CMK (cell line): Measurements from ENCODE around the gene CAPN10.
A peak's percentile ranks its signal among the peaks of the same experiment; 100 is the strongest.

ENCODE experiments used
- DNase-seq: peaks from one replicate; pipeline ENCODE4 v3.0.0-alpha.2; 2010; ENCODE audit warnings: low read depth

CAPN10 gene

GRCh38 chr2:240624011-240624949 is 37.7 kb downstream of the CAPN10 start:
- no peak for DNase-seq

- peak; percentile 82 for DNase-seq
Measured at GRCh38 chr2:240624950-240625621, 38.6 kb downstream of the CAPN10 start, which contains the start of gene GPR35. GPR35 (plus strand) TSS chr2:240625480; CDS start chr2:240629953, 4,473 bp downstream.

GRCh38 chr2:240626531-240627300 is 40.2 kb downstream of the CAPN10 start:
- no peak for DNase-seq

GRCh38 chr2:240627736-240628506 is 41.4 kb downstream of the CAPN10 start:
- no peak for DNase-seq

- DNase-seq = no peak
Measured at GRCh38 chr2:240628507-240628807, 41.9 kb downstream of the CAPN10 start.

GRCh38 chr2:240628808-240629618 is 42.5 kb downstream of the CAPN10 start:
- DNase-seq = no peak

- no peak for DNase-seq
Measured at GRCh38 chr2:240629619-240629967, 43.1 kb downstream of the CAPN10 start.

GRCh38 chr2:240629968-240630770 is 43.6 kb downstream of the CAPN10 start:
- no peak for DNase-seq

GRCh38 chr2:240630771-240631547 is 44.4 kb downstream of the CAPN10 start:
- DNase-seq = no peak

GRCh38 chr2:240631548-240632305 is 45.2 kb downstream of the CAPN10 start:
- DNase-seq = no peak

GRCh38 chr2:240632306-240632721 is 45.8 kb downstream of the CAPN10 start:
- no peak for DNase-seq

- no peak for DNase-seq
Measured at GRCh38 chr2:240635121-240635997, 48.8 kb downstream of the CAPN10 start.

- DNase-seq = no peak
Measured at GRCh38 chr2:240635998-240636547, 49.5 kb downstream of the CAPN10 start.

GRCh38 chr2:240636563-240637115 is 50.1 kb downstream of the CAPN10 start:
- DNase-seq = no peak

GRCh38 chr2:240637116-240637900 is 50.8 kb downstream of the CAPN10 start:
- no peak for DNase-seq

GRCh38 chr2:240637901-240638345 is 51.4 kb downstream of the CAPN10 start:
- no peak for DNase-seq
